ENCODE results near the gene PRPSAP1.
"Not testable (repeated sequence)": the region's sequence is repeated elsewhere in the genome, so short reads cannot be mapped to it uniquely, and the experiment has no call there.

Gene PRPSAP1

DNA sequence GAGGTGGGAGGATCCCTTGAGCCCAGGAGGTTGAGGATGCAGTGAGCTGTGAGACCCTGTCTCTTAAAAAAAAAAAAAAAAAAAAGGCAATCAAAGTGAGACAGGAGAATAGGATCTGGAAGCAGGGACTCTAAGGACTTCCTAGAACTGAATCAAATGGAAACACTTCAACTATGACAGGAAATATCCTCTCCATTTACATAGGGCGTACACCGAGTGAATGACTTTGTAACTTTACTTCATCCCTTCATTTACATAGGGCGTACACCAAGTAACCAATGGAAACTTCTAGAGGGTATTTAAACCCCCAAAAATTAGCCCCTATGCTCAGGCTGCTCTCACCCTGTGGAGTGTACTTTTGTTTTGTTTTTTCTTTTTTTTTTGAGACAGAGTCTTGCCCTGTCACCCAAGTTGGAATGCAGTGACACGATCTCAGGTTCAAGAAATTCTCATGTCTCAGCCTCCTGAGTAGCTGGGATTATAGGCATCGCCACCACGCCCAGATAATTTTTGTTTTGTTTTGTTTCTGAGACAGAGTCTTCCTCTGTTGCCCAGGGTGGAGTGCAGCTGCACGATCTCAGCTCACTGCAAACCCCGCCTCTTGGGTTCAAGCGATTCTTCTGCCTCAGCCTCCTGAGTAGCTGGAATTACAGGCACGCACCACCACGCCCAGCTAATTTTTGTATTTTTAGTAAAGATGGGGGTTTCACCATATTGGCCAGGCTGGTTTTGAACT, 9.6 kb upstream of the PRPSAP1 start:
- DNase-seq (ENCODE audit: low read depth, low spot score) = no peak
- H3K27ac ChIP-seq = no peak overlapping the region

DNA sequence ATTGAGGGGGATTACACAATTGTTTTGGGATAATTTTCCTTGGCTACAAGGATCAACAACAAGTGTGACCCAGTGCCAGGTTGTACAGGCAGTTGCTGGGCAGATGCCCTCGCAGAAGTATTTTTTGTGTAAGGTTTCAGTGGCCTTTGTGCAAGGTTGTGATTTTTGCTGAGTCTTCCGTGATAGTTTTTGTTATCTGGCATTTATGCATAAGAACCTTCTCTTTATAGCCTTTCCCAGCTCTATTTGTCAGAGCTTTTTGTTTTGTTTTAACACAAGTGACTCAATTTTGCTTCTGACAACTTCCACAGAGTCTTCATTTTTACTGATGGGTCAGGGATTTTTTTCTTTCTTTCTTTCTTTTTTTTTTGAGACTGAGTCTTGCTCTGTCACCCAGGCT, 6.7 kb upstream of the PRPSAP1 start:
- no peak for DNase-seq (ENCODE audit: low read depth, low spot score)
- H3K27ac ChIP-seq = no peak overlapping the region

DNA sequence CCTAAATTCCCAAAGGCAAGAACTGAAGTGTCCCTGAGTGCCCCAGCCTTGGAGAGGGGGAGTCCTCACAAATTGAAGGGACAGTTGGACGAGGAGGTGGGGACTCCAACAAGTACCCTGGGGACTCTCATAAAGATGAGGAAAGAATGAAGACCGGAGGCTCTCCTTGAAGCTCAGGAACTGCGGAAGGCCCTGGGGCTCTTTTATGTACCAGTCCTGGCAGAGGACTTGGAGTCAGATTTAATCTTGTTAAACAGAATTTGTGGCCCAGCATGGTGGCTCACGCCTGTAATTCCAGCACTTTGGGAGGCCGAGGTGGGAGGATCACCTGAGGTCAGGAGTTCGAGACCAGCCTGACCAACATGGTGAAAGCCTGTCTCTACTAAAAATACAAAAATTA, 6.1 kb upstream of the PRPSAP1 start:
- not testable (repeated sequence) for DNase-seq (ENCODE audit: low read depth, low spot score); H3K27ac ChIP-seq

DNA sequence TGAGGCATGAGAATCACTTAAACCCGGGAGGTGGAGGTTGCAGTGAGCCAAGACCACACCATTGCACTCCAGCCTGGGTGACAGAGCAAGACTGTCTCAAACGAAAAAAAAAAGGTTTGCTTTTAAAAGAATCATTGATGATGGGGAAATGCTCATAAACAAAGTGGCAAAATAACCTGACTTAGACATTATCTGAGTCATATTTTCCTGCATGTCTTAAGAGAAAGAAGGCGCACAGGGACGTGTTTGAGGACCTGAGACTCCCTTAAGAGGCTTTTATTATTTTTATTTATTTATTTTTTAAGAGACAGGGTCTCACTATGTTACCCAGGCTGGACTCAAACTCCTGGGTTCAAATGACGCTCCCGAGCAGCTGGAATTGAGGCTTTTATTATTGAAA, 5.7 kb upstream of the PRPSAP1 start:
- no peak for DNase-seq (ENCODE audit: low read depth, low spot score)
- no peak overlapping the region for H3K27ac ChIP-seq

DNA sequence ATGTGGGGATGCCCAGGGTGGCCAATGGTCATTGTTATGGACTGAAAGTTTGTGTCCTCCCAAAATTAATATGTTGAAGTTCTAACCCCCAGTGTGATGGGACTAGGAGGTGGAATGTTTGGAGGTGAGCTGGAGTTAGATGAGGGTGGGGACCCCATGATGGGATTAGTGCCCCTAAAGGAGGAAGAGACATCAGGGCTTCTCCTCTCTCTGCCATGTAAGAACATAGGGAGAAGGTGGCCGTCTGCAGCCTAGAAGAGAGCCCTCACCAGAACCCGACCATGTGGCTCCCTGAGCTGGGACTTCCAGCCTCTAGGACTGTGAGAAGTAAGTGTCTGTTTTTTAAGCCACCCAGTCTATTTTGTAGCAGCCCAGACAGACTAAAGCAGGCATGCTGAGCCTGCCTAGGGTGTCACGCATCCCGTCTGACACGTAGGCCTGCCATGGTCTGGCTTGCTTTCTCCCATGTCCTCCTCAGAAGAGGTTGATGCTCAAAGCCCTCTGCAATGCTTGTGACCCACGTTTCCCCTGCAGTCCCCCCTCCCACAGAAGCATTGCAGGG, 4.0 kb upstream of the PRPSAP1 start:
- no peak for DNase-seq (ENCODE audit: low read depth, low spot score)
- H3K27ac ChIP-seq = no peak overlapping the region

DNA sequence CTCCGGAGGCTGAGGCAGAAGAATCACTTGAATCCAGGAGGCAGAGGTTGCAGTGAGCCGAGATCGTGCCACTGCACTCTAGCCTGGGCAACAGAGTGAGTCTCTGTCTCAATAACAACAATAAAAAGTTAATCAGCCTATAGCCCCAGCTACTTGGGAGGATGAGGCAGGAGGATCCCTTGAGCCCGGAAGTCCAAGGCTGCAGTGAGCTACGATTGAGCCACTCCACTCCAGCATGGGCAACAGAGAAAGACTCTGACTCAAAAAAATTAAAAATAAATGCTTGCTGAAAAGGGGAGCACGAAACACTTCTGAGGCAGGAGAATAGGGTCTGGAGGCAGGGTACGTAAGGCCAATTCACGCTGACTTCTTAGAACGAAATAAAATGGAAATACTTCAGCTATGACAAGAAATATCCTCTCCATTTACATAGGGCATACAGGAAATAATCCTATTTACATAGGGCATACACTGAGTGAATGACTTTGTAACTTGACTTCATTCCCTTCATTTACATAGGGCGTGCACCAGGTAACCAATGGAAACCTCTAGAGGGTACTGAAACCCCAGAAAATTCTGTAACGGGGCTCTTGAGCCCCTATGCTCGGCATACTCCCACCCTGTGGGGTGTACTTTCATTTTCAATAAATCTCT, 3.2 kb upstream of the PRPSAP1 start:
- no peak for DNase-seq (ENCODE audit: low read depth, low spot score)

DNA sequence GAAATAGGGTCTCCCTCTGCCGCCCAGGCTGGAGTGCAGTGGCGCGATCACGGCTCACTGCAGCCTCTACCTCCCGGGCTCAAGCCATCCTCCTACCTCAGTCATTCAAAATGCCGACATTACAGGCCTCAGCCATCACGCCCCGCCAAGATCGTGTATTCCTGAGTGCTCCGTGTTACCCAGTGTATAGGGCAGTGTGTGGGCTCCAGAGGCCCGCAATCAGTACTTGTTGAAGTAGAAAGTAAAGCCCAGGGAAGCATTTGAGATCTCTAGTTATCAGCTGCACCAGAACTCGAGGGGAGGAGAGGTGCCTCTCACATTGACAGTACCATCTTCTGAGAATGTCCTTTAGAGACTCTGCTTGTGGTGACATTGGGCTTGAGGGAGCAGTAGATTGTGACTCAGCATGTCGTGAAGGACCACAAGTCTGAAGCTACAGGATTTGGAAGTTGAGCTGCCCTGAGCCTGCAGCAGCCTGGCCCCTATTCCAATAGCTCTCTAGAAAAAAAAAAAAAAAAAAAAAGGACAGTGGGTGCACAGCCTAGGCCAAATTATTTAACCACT, 1.1 kb upstream of the PRPSAP1 start:
- no peak for DNase-seq (ENCODE audit: low read depth, low spot score)
- no peak overlapping the region for H3K27ac ChIP-seq

More for the DNA sequence above, 3.2 kb upstream of the PRPSAP1 start:
- H3K27ac ChIP-seq = peak overlapping the region; percentile 26

DNA sequence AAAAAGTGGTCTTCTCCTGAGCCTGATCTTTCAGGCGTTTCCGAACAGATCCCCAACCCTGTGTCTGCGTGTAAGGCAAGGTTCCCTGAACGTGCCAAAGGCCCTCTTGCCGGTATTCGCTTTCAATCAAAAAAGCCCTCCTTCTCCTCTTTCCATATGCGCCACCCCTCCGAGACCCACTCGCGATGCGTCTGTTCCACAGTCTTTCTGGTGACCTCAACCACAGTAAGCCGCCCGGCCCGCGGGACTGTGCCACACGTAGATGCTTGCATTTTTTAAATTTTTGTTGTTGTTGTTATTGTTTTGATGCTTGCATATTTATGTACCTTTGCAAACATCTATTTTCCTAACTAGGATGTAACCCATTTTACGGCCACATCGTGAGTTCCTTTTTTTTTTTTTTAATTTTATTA, 607 bp upstream of the PRPSAP1 start:
- no peak for DNase-seq (ENCODE audit: low read depth, low spot score)
- peak overlapping the region; percentile 87 for H3K27ac ChIP-seq

DNA sequence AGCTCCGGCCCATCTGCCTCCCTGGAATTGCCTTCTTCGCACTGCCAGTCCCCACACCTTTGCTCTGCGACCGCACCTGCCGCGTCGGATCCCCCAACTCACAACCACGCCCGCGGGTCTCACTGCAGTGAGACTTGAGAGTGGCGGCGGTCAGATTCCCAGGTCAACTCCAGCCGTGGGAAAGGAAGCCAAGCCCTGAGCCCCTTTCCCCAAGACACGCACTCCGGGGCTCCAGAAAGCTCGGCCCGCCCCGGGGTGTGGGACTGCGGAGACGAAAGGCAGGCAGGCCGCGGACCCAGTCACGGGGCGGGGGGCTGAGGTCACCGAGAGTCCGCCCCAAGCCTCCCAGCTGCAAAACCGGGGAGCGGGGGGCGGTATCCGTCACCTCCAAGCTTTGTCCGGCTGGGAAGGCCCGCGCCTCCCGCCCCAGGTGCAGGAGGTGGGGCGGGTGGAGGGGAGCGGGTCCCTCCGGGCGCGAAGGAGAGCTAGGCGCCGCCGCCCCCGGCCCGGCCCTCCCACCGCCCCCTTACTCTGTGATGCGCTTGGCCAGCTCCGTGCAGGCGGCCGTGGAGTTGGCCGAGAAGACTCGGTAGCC, 615 bp downstream of the PRPSAP1 start:
- H3K27ac ChIP-seq = peak overlapping the region; percentile 87
- DNase-seq (ENCODE audit: low read depth, low spot score) = no peak

DNA sequence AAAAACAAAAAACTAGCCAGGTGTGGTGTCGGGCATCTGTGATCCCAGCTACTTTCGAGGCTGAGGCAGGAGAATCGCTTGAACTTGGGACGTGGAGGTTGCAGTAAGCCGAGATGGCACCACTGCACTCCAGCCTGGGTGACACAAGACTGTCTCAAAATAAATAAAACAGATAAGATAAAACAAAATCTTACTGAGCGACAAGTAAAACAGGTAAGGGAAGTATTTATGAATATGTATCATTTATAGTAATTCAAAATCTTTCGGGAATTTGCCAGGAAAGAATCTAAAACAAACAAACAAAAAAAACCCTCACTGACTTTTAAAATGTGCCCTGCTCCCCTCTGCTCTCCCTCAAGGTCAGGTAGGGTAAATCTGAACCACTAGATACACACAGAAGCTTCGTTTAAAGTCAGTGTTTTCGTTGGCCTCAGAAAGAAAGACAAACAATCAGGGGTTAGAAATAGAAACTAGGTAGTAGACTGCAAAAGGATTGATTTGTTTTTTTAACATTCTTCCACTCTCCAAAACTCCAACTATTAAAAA, 2.1 kb downstream of the PRPSAP1 start:
- no peak for DNase-seq (ENCODE audit: low read depth, low spot score)
- H3K27ac ChIP-seq = no peak overlapping the region

DNA sequence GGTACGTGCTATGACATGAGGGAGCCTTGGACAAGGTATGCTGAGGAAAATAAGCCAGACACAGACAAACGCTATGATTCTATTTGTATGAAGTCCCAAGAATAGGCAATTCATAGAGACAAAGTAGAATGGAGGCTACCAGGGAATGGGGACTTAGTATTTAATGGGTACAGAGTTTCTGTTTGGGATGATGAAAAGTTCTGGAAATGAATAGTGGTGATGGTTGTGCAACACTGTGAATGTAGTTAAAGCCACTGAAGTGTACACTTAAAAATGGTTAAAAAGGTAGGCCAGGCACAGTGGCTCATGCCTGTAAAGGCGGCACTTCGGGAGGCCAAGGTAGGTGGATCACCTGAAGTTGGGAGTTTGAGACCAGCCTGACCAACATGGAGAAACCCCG, 3.3 kb downstream of the PRPSAP1 start:
- no peak for DNase-seq (ENCODE audit: low read depth, low spot score)

DNA sequence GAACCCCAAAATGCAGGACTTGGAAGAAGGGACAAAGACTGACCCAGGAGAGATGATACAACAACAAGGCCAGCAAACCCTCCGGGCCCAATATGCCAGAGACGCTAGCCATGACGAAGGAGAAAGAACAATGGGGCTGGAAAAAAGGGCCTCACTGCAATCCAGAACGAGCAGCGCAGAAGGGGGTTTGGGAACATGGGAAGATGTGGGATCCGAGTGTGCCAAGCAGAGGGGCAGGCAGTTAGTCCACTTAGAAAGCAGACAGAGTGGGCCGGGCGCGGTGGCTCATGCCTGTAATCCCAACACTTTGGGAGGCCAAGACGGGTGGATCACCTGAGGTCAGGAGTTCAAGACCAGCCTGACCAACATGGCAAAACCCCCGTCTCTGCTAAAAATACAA, 6.8 kb downstream of the PRPSAP1 start:
- H3K27ac ChIP-seq; DNase-seq (ENCODE audit: low read depth, low spot score): not testable (repeated sequence)

More for the DNA sequence above, 3.3 kb downstream of the PRPSAP1 start:
- H3K27ac ChIP-seq = no peak overlapping the region

DNA sequence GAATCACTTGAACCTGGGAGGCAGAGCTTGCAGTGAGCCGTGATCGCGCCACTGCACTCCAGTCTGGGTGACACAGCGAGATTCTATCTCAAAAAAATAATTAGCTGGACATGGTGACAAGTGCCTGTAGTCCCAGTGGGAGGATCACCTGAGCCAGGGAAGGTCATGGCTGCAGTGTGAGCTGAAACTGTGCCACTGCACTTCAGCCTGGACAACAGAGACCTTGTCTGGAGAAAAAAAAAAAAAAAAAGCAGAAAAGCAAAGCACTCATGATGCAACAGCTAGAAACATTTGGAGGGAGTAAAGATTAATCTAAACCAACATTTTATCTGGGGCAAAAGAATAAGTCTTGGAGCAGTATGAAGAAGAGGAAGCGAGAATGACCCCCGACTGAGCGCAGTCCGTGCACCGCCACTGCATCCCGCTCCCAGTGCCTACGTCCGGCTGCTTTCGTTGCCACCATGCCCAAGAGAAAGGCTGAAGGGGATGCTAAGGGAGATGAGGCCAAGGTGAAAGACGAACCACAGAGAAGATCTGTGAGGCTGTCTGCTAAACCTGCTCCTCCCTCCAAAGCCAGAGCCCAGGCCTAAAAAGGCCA, 8.2 kb downstream of the PRPSAP1 start:
- no peak for DNase-seq (ENCODE audit: low read depth, low spot score)
- H3K27ac ChIP-seq = no peak overlapping the region

DNA sequence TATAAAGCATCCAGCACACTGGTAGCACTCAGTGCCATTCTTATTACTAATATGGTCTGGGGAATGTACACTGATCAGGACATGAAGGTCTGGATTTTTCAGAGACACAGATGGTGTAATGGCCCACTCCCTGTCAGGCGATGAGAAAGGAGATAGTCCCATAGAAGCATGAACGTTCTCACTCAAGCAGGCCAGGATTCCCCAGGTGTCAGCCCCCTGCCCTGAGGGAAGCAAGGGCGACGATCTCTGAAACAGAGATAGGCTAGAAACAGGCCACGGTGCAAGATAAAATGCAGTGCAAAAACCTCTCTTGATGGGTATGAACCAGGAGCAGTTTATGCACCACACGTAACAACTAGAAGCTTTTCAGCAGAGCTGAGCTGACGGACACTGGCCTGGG, 10.6 kb downstream of the PRPSAP1 start:
- H3K27ac ChIP-seq = no peak overlapping the region
- no peak for DNase-seq (ENCODE audit: low read depth, low spot score)

DNA sequence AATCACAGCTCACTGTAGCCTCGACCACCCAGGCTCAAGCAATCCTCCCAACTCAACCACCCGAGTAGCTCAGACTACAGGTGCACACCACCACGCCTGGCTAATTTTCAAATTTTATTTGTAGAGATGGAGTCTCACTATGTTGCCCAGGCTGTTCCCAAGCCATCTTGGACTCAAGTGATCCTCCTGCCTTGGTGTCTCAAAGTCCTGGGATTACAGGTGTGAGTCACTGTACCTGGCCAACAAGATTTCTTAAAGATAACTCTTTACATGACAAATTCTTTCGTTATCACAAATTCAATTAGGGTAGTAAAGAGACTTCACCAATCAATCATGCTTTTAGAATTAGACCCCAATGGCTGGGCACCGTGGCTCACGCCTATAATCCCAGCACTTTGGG, 12.4 kb downstream of the PRPSAP1 start:
- DNase-seq (ENCODE audit: low read depth, low spot score) = no peak
- H3K27ac ChIP-seq = no peak overlapping the region

DNA sequence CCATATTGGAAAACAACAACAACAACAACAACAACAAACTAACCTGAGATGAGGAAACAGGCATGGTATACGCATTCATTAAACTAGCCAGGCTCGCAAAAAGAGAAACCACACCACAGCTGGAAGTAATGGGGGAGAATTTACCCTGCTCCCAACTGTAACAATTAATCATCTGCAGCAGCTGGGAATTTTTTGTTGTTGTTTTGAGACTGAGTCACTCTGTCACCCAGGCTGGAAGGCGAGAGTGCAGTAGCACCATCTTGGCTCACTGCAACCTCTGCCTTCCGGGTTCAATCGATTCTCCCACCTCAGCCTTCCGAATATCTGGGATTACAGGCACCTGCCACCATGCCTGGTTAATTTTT, 16.3 kb downstream of the PRPSAP1 start:
- no peak overlapping the region for H3K27ac ChIP-seq
- DNase-seq (ENCODE audit: low read depth, low spot score) = no peak

DNA sequence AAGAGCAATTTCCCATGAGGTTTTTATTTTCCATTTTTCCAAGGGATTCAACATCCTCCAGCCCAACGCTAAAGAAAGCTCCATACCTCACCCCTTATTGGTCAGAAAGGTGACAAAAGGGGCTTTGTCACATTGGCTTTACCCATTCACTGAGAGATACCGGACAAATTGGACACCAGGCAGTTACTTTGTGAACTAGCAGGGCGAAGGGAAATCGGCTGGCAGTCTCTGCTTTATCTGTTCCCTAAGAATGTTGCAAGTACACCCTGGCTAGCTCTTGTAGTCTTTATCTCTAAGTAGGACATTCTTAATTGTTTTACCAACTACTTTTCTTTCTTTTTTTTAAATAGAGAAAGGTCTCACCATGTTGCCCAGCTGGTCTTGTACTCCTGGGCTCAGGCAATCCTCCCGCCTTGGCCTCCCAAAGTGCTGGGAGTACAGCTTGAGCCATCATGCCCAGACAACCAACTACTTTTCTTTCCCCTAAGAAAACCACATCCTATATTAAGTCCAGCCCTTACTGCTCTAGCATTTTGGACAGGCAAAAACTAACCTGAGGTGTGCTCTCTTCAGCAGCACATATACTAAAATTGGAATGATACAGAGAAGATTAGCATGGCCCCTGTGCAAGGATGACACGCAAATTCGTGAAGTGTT, 16.8 kb downstream of the PRPSAP1 start:
- H3K27ac ChIP-seq = no peak overlapping the region
- no peak for DNase-seq (ENCODE audit: low read depth, low spot score)

DNA sequence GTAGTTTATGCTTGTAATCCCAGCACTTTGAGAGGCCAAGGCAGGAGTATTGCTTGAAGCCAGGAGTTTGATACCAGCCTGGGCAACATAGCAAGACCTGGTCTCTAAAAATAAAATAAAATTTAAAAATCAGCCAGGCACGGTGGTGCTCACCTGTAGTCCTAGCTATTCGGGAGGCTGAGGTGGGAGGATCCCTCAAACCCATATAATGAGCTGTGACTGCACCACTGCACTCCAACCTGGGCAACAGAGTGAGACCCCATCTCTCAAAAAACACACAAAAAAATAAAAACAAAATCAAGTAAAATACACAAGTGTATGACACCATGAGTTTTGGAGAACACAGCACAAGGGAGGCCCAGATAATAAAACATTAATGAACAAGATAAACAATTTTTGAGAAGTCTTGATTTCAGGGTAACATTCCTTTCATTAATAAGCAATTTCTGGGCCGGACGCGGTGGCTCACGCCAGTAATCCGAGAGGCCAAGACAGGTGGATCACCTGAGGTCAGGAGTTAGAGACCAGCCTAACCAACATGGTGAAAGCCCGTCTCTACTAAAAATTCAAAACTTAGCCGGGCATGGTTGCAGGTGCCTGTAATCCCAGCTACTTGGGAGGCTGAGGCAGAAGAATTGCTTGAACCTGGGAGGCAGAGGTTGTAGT, 17.9 kb downstream of the PRPSAP1 start:
- H3K27ac ChIP-seq = no peak overlapping the region
- no peak for DNase-seq (ENCODE audit: low read depth, low spot score)

All from epithelial cell of prostate (primary cell).